ENCODE measurements around the gene CADM2.

GRCh38 chr3:85251766-85252165, 293.0 kb downstream of the CADM2 start:
- TF ChIP-seq ZNF600 (tag by site-specific recombination; IDR thresholded peaks at IDR 0.05) = no peak
- no peak for TF ChIP-seq SP3 (tag by site-specific recombination; IDR thresholded peaks at IDR 0.05)
- TF ChIP-seq BCL11B (tag by site-specific recombination; IDR thresholded peaks at IDR 0.05; ENCODE audit: low read depth) = no peak
- TF ChIP-seq OVOL3 (tag by site-specific recombination; IDR thresholded peaks at IDR 0.05) = no peak
- no peak for TF ChIP-seq ZSCAN30 (tag by site-specific recombination; IDR thresholded peaks at IDR 0.05)
- TF ChIP-seq ZNF23 (tag by site-specific recombination; IDR thresholded peaks at IDR 0.05; ENCODE audit: borderline replicate concordance) = no peak
- no peak for TF ChIP-seq EGR2 (tag by site-specific recombination; IDR thresholded peaks at IDR 0.05; ENCODE audit: low read depth)
- TF ChIP-seq ZBTB44 (tag by site-specific recombination; IDR thresholded peaks at IDR 0.05) = no peak
- TF ChIP-seq CTCF (tag by site-specific recombination; IDR thresholded peaks at IDR 0.05) = no peak
